GM12873 (cell line): ENCODE results near the gene AKAP8.

Experiments used
- TF ChIP-seq, protein P1 (sequence below): IDR thresholded peaks from 2 replicates; pipeline ENCODE4 v1.5.1; 2012; ENCODE audit warnings: low read depth, mild to moderate bottlenecking, moderate library complexity, low read length, control low read depth; ENCODE audit not compliant: insufficient read depth; ENCODE audit errors: missing control alignments

AKAP8 gene

GRCh38 chr19:15371786-15372380 lies 7.7 kb downstream of the AKAP8 start:
- TF ChIP-seq, protein P1, sequence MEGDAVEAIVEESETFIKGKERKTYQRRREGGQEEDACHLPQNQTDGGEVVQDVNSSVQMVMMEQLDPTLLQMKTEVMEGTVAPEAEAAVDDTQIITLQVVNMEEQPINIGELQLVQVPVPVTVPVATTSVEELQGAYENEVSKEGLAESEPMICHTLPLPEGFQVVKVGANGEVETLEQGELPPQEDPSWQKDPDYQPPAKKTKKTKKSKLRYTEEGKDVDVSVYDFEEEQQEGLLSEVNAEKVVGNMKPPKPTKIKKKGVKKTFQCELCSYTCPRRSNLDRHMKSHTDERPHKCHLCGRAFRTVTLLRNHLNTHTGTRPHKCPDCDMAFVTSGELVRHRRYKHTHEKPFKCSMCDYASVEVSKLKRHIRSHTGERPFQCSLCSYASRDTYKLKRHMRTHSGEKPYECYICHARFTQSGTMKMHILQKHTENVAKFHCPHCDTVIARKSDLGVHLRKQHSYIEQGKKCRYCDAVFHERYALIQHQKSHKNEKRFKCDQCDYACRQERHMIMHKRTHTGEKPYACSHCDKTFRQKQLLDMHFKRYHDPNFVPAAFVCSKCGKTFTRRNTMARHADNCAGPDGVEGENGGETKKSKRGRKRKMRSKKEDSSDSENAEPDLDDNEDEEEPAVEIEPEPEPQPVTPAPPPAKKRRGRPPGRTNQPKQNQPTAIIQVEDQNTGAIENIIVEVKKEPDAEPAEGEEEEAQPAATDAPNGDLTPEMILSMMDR, result no peak

DNA sequence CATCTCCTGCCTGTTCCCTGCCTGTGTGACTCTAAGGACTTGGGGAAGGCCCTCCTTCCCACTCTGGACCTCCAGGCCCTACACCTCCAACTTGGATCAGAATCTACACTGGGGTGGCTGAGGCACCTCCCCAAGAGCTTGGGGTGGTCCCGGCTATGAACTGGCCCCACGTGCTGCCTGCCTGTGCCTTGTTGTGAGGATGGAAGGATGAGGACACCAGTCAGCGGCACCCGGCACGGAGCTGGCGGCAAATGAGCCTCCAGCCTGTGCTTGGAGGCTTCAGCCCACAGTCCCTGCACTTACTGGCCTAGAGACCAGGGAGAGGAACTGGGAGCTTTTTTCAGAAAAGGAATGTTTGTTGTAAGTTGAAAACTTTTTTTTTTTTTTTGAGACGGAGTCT lies 8.5 kb downstream of the AKAP8 start:
- TF ChIP-seq, protein P1, result no peak

GRCh38 chr19:15369594-15369891 lies 10.0 kb downstream of the AKAP8 start:
- TF ChIP-seq, protein P1, result no peak

DNA sequence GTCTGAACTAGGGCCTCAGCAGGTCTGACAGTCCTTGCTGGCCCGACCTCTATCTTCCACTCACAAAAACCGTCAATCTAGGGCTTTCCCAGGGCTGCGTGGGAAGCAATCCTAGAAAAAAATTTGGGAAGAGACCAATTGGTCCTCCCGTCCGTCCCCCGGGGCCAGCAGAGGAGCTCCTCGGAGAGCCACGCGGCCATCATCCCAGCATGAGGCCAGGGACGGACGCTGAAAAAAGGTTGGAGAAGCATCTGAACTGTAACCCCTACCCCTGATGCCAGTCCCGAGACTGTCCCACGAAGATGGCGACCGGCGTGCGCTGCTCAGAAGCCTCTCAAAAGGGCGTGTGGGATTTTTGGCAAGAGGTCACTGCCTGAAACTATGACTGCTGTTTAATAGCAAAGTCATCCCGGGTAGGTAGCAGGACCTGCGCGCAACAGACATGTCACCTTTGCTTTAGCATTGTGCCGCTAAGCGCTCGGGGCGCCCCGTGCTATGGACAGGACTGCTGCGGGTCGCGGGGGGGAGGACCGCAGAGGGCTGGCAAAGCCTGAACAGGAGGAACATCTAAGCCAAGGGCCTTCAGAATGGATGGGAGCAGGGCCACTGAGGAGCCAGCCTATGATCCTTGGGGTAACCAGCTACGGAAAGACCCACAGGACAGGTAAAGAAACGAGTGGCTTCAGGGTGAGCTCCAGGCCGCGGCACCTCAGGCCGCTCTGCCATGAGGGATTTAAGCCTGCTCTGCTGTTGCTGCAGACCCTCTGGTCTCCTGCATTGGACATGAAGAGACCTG lies 10.6 kb downstream of the AKAP8 start:
- TF ChIP-seq, protein P1, result no peak

- TF ChIP-seq, protein P1, result no peak
Observed at GRCh38 chr19:15368051-15368632, 11.4 kb downstream of the AKAP8 start.

DNA sequence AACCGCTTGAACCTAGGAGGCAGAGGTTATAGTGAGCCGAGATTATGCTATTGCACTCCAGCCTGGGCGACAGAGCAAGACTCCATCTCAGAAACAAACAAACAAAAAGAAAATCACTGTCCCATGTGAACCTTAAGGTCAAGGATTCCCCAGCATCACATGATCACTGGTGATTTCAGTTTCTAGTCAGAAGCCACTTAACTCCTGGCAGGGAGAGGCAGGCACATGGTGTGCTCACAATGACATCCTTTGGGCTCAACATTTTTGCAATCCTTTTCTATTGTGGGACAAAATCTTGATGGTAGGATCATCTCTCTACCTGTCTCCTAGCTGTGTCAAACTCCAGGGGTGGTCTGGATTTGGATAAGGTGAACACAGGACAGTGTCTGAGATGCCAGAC lies 12.1 kb downstream of the AKAP8 start:
- TF ChIP-seq, protein P1, result no peak

- TF ChIP-seq, protein P1, result peak; percentile 11
Observed at GRCh38 chr19:15365264-15365663, 14.3 kb downstream of the AKAP8 start.
